Stimulated activated CD4-positive, alpha-beta T cell treated with anti-CD3 and anti-CD28 coated beads, TNF-alpha, amount 100 ng/mL, for 1 hour (primary cell): ENCODE data around the gene PTPRN2.

ENCODE experiments used
- DNase-seq, 3 donors: peaks; one replicate each; pipeline ENCODE4 v3.0.0-alpha.2; 2020; ENCODE audit warnings: low read depth in 3 of 3, low spot score in 1 of 3

PTPRN2 gene

GRCh38 chr7:157828881-157829280, 758.7 kb downstream of the PTPRN2 start:
- no peak for DNase-seq

GRCh38 chr7:157828190-157828589, 759.4 kb downstream of the PTPRN2 start:
- no peak for DNase-seq

GRCh38 chr7:157827863-157828160, 759.8 kb downstream of the PTPRN2 start:
- DNase-seq = no peak

- no peak for DNase-seq
These were observed 760.4 kb downstream of the PTPRN2 start for GRCh38 chr7:157827045-157827862.

GRCh38 chr7:157826566-157826965, 761.1 kb downstream of the PTPRN2 start:
- no peak for DNase-seq

GRCh38 chr7:157825325-157825724, 762.3 kb downstream of the PTPRN2 start:
- DNase-seq = no peak

GRCh38 chr7:157824819-157825121, 762.9 kb downstream of the PTPRN2 start:
- DNase-seq = no peak

GRCh38 chr7:157824011-157824818, 763.4 kb downstream of the PTPRN2 start:
- DNase-seq = no peak

- no peak for DNase-seq
These were observed 765.0 kb downstream of the PTPRN2 start for GRCh38 chr7:157822688-157823031.

GRCh38 chr7:157821959-157822687, 765.5 kb downstream of the PTPRN2 start:
- no peak for DNase-seq

- DNase-seq = no peak
These were observed 766.8 kb downstream of the PTPRN2 start for GRCh38 chr7:157820796-157821195.

- DNase-seq = no peak
These were observed 768.2 kb downstream of the PTPRN2 start for GRCh38 chr7:157819455-157819807.

- DNase-seq = no peak
These were observed 768.7 kb downstream of the PTPRN2 start for GRCh38 chr7:157818701-157819454.

- DNase-seq = no peak
These were observed 769.5 kb downstream of the PTPRN2 start for GRCh38 chr7:157817944-157818700.

- no peak for DNase-seq
These were observed 770.2 kb downstream of the PTPRN2 start for GRCh38 chr7:157817433-157817832.

- DNase-seq = no peak
These were observed 770.9 kb downstream of the PTPRN2 start for GRCh38 chr7:157816526-157817250.

GRCh38 chr7:157816086-157816485, 771.5 kb downstream of the PTPRN2 start:
- no peak for DNase-seq

GRCh38 chr7:157815706-157816022, 772.0 kb downstream of the PTPRN2 start:
- no peak for DNase-seq

GRCh38 chr7:157814931-157815705, 772.5 kb downstream of the PTPRN2 start:
- no peak for DNase-seq
